Measurements from ENCODE around the gene LAMA2.
A peak's percentile ranks its signal among the peaks of the same experiment; 100 is the strongest.

Gene LAMA2

DNA sequence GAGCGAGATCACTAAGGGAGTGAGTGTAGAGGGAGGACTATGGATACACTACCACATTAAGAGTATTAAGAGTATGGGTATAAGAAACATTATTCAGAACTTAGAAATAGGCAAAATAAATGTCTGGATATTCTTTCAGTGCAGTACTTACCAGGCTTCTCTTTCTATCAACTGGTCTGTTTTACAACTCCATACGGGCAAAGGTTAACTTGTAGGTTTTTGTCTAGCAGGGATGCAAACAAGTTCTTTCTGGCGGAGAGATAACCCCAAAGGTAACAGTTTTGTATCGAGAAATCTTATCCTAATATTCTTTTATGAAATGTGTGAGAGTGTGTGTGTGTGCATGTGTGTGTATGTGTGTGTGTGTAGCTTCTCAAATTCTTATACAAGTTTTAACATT lies 640.9 kb downstream of the LAMA2 start:
- no peak for DNase-seq (ENCODE audit: low read depth)

DNA sequence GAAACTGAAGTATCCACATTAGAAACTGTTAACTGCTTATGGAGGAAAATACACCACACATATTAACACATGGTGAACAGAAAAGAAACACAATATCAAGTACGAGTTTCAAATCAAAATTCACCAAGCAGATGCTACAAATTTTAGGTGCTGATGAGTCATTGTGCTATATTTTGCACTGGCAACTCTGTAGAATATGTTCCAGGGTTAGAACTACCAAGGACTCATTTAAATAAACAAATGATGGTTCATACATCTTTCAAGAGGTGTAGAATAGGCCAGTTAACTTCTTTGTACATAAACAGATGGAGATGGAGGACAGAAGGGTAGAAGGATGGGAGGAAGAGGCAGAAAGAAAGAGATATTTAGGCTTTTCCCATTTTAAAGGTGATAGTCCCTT lies 642.1 kb downstream of the LAMA2 start:
- no peak for DNase-seq (ENCODE audit: low read depth)

DNA sequence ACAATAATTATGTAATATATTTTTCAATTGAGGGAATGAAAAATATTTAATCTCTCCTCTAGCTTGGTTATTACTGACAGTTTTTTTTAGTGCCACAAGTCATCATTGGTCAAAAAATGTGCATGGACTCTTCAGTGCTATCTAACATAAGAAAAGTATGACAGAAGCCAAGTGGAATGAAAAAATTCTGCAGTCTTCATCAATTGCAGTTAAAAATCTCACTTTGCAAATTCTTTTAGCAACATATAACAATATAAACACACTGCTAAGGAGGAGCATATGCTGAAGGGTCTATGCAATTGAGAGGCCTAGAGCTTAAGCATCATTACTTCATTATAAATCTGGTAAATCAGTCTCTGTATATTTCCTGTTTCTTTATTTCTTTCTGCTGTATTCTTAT lies 652.0 kb downstream of the LAMA2 start:
- no peak for DNase-seq (ENCODE audit: low read depth)

DNA sequence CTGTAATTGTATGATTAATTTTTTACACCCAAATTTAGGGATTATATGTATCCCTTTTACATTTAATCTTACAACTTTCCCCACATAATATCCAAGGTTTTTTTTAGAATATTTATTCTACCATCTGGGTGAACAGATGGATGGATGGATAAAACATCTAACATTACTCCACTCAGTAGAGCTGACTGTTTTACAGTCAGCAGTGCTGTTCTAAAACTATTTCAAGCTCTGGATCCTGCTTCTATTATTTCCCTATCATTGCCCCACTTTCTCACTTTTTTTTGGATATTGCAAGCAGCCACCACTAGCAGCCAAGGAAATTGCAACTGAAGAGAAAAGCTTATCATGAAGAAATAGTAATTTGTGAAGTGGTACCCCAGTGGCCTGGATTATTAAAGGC lies 653.3 kb downstream of the LAMA2 start:
- no peak for DNase-seq (ENCODE audit: low read depth)

DNA sequence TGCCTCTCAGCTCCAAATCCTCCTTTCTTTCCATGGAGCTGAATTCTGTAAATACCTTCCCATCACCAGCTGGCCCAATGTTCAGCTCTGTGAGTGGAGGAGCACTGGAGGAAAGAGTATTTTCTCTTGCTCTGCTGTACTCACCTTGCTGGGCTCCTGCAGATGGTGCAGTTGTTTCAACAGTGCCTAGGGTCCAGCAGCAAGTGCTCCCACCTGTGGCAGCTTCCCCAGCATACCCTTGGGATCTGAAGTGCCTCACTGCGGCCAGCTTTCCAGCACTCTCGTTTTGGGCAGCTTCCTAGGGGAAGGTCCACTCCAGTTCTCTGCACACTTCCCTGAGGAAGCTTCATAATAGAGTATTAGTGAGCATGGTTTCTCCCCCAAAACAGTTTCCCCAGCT lies 656.1 kb downstream of the LAMA2 start:
- DNase-seq (ENCODE audit: low read depth) = no peak

DNA sequence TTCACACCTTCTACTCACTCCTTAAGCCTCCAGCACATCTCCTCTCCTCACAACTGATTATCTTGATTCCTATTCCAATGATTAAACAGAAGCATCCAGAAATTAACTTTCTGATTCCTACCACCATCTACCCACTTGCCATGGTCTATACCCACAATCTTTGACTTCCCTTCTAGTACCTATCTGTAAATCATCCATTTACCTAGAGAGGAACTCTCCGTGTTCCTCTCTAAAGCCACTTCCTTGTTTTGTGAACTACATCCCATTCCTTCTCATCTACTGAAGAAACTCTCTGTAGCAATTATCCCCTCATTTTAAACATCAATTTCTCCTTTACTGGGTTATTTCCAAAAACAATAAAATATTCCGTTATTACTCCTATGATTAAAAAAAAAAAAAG lies 659.8 kb downstream of the LAMA2 start:
- DNase-seq (ENCODE audit: low read depth) = no peak

DNA sequence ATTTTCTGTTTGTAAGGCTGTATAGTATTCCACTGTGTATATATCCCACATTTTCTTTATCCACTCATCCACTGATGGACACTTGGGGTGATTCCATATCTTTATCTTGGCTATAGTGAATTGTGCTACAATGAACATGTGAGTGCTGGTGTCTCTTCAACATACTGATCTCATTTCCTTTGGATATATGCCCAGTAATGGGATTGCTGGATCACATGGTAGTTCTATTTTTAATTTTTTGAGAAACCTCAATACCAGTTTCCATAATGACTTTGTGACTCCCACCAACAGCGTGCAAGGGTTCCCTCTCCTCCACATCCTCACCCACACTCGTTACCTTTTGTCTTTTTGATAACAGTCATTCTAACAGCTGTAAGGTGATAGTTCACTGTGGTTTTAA lies 661.0 kb downstream of the LAMA2 start:
- peak; percentile 22 for DNase-seq (ENCODE audit: low read depth)

DNA sequence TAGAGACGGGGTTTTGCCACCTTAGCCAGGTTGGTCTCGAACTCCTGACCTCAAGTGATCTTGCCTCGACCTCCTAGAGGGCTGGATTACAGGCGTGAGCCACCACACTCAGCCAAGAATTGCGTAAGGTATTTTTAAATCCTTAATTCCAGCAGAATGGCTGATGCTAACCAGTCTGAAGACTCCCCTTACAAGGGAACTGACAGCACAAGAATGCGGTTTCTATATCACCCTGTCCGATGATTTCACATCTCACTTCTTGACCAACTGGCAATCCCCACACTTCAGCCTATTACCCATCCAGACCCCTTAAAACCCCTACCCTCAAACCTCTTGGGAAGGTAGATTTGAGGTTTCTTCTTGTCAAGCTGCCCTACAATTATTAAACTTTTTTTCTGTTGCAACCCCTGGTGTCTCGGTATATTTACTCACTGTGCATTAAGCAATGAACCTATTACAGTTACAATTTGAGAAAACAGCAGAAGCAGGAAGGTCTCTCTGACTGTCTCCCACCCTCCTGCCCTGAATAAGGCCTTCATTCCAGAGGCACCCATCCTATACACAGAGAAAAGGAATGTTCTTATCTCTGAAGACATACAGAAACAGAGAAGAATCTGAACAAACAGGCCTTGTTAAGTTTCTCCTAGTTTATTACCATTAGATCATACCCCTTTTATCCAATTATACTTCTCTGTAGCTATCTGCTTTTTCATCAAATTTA lies 662.1 kb downstream of the LAMA2 start:
- peak; percentile 65 for DNase-seq (ENCODE audit: low read depth)

DNA sequence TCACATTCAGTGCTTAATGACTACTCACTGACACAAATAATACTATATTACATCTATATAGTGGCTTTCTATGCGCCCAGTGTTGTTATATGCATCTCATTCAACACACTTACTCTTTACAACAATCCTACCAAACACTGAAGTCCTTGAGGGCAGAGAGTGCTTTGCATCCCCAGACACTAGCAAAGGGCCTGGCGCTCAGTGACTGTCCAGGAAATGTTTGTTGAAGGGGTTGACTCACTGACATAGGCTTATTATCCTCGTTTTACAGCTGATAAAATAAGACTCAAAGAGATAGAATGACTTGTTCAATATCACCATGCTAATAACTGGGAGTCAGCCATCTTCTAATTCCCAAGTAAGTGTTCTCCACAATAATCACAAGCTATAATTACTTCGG lies 663.8 kb downstream of the LAMA2 start:
- DNase-seq (ENCODE audit: low read depth) = no peak

DNA sequence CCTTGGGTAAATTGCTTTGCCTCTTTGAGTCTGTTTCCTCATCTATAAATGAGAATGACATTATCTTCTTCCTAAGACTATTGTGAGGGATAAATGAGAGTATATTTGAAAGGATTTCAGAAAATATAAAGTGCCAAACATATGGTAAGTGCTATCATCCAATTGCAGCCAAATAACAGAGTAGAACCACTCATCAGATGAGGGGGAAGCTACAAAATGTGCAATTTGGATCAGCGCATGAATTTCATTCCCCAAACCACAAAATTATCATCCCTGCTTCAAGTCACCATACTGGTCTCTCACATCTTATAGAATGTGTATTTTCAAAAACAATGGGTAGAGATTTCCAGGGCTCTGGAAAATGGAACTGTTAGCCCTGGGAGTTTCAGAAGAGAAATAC lies 668.5 kb downstream of the LAMA2 start:
- no peak for DNase-seq (ENCODE audit: low read depth)

DNA sequence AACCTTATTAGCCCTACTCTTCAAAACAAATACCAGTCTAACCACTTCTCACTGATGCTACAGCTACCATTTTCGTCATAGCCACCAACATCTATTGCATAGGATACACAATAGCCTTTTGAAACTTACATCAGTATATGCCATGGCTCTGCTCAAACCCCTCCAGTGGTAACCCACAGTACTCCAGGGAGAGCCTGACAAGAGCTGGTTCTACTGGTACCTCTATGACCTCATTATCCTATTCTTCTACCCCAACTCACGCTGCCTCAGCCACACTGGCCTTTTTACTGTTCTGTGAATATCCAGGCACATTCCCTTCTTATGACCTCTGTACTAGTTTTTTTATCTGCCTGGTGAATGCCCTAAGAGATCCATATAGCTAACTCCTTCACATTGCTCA lies 669.5 kb downstream of the LAMA2 start:
- DNase-seq (ENCODE audit: low read depth) = no peak

DNA sequence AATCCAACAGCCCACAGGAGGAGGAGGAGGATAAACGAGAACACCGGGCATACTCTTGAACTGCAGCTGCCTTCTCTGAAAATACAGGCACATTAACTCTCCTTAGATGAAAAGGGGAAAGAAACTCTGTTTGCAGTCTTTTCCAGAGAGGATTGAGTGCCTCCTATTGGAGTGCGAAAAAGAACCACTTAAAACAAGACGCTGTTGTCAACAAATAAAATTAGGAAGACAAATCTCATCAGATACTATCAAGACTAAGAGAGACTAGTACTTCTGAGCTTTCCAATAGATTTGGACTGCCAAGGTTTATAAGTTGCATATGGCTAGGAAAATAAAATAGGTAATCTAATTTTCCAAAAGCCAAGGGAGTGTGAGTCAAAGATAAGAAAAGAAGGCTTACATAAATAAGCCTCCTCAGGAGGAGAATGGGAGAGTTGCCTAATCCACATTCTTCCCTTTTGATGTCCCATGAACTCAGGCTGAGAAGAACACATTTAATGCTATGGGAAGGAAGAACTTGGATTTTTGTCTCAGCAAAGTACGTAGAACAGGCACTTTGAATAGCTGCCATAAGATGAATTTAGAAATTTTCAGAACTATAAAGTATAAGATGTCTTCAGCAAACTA lies 672.4 kb downstream of the LAMA2 start:
- peak; percentile 81 for DNase-seq (ENCODE audit: low read depth)

DNA sequence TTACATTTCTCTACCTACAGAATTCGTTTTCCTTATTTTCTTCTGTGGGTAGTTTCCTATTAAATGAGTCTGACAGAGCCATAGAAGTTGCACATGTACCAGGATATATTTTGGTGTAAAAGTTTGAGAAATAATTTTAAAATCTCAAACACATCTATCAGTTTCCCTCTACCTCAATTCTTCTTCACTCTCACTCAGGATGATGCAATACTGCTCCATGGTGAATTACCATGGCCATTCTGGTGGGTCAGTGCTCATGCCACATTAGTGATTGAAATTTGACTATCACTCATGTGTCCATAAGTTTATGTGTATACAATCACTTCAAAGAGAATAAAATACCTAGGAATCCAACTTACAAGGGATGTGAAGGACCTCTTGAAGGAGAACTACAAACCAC lies 675.3 kb downstream of the LAMA2 start:
- no peak for DNase-seq (ENCODE audit: low read depth)

DNA sequence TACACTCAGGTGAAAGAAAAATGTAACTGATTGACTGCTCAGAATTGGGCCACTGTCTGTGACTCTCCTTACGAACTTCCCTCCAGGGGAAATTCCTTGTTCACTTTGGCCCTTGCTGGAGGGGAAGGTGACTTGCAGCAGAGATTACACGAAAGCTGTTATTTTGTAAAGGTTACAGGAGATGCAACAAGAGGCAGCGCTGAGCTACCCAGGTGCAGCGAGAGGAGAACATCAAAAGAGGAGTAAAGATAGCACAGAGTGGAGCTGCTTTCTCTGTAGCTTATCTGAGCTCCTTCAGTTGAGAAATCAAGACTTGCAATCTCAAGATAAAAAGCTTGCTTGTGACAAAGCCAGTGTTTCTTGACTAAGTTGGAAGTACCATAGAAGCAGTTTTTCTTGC lies 682.4 kb downstream of the LAMA2 start:
- DNase-seq (ENCODE audit: low read depth) = no peak

DNA sequence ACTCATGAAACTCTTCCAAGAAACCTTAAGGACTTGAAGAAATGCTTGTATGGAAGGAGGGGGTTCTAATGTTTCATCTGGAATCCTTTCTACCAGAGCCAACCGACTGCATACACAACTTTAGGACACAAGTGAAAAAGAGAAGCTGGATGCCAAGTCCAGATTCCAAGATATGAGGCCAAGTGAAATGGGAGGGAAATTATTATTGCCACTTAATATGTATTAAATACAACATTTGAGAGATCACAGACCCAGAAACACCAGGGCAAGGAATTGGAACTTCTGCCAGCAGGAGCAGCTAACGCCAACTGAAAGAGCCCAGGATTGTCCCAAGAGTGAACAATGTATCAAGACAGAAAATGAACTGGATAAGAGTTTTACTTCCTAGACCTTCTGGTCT lies 682.9 kb downstream of the LAMA2 start:
- no peak for DNase-seq (ENCODE audit: low read depth)
